GM19455 (cell line): Measurements from ENCODE around the gene FAM25A.
A peak's percentile ranks its signal among the peaks of the same experiment; 100 is the strongest.
"Not testable (repeated sequence)": the region's sequence is repeated elsewhere in the genome, so short reads cannot be mapped to it uniquely, and the experiment has no call there.

Experiments
- ATAC-seq: cut with Tn5 transposase; IDR thresholded peaks from one replicate; pipeline ENCODE4 v1.9.1; 2021; ENCODE audit not compliant: unreplicated experiment

Gene FAM25A

DNA sequence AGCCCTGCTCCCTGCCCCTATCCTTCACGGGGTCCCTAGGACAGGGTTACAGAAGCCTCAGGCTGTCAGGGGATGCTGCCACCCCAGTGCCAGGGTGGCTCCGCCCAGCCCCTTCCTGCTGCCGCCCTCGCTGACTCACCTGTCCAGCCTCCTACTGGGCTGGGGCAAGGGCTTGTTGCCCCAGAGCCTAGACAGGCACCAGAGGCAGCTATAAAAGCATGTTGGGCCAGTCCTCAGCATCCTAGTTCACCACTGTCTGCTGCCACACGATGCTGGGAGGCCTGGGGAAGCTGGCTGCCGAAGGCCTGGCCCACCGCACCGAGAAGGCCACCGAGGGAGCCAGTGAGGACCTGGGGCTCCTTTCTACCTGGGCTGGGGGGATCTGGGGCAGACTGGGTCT is at the start of gene FAM25A:
Gene FAM25A (plus strand): TSS at position 239 of the 400 bp plus-strand sequence. CDS start 31 bp downstream, at position 270.
- not testable (repeated sequence) for ATAC-seq

DNA sequence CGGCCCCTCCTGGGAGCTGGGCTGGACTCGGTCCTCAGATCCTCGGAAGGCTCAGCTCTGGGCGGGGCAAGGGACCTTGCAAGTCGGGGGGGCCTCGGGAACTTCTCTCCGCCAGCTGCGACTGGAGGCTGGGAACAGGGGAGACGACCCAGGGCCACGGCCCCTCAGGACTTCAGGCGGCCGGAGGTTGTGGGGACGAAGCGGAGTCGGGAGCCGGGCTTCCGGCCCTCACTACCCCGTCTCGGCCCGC is 49.2 kb upstream of the FAM25A start:
- ATAC-seq = no peak

DNA sequence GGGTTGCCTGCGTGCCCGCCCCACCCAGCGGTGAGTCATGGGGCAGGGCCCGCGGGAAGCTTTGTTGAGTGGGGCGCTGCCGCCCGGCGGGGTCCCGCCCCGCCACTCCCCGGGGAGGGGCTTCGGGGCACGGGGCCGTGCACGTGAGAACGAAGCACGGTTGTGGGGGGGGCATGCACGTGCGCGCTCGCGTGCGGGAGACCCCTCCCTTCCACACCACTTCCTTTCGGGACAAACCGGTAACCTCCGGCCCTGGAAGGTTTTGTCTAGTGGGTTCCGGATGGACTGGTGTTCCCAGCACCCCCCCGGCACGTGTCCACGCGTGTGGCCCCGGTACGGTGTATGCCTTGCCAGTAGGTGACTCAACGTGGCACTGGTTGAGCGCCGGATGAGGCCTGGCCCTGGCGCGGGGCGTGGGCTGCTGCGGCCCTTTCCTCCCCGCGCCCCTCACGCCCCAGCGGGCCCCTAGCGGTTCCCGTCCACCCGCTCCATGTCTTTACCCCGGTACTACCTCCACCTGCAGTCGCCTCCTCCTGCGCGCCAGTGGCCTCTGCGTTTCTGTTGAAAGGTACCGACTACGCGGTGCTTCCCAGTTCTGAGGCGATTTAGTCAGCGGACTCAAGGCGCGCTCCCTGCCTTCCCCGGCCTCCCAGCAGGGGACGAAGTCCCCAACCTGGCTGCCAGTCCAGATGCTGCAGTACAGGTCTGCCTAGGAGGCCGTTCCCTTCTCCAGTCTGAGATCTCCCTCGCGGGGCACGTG is 48.7 kb upstream of the FAM25A start:
- ATAC-seq = peak; percentile 79

DNA sequence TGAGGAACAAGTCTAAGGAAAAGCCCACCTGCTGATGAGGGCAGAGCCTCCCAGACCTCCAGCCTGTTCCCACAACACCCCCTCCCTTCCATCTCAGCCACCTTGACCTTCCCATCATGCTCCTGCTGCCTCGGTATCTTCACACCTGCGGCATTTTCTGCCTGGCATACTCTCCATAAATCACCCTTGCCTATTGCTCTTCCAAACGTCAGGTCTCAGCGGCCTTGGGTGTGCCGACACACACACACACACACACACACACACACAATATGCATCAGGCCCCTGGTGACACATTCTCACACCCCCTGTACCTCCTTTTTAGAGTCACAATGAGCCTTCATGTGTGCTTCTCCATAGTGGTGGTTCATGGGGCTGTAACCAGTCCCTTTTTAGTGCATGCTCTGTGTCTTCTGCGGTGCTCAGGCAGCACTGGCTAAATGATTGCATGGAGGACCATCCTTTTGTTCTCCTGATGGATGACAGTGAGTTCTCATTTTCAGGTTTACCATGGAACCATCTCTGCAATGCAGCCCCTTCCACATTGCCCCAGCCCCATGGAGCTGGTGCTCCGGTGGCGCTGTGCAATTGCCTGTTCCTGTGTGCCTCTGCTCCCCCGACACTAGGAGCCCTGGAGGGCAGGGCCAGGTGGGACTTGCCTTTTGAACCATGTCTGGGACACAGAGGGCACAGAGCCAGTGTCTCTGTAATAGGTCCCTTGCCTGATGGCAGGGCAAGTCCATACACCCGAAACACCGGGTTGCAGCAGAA is 47.3 kb upstream of the FAM25A start:
- no peak for ATAC-seq

DNA sequence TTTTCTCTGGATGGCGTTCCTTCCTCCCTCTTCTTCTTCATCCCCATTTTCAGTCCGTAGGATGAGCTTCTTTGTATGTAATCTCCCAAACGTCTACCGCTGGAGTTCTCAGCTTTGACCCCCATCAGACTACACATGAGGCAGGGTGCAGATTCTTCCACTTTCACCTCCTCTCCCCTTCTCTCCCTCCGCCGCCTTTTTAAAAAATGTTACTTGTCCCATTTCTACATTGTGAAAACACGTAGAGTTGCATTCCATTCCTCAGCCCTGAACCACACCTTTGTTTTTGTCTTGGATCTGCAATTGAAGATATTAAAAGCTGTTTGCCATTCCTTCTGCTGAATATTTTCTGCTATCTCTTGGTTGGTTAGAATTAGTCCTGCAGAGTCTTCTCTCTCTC is 45.6 kb upstream of the FAM25A start:
- no peak for ATAC-seq

DNA sequence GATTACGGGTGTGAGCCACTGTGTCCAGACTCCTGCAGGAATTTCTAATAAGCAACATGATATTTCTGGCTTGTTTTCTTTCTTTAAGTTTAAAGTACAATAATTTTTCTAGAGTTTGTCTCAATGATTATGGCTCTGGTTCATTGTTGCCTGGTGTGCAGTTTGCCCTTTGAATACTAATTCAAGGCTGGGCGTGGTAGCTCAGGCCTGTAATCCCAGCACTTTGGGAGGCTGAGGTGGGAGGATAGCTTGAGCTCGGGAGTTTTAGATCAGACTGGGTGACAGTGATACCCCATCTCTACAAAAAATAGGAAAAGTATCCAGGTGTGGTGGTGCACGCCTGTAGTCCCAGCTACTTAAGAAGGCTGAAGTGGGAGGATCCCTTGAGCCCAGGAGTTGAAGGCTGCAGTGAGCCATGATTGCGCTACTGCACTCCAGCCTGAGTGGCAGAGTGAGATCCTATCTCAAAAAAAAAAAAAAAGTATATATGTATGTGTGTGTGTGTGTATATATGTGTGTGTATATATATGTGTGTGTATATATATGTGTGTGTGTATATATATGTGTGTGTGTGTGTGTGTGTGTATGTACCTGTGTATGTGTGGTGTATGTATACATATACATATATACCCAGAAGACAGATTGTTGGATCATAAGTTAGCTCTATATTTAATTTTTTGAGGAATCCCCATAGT is 43.6 kb upstream of the FAM25A start:
- ATAC-seq = no peak

DNA sequence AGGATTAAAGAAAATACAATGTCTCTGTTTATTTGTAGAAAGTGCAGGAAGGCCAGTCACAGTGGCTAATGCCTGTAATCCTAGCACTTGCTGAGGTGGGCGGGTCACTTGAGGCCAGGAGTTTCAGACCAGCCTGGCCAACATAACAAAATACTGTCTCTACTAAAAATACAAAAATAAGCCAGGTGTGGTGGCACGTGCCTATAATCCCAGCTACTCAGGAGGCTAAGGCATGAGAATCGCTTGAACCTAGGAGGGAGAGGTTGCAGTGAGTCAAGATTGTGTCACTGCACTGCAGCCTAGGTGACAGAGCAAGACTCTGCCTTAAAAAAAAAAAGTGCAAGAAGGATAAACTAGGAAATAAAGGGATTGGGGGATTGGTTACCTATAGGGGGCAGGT is 41.6 kb upstream of the FAM25A start:
- ATAC-seq = not testable (repeated sequence)

DNA sequence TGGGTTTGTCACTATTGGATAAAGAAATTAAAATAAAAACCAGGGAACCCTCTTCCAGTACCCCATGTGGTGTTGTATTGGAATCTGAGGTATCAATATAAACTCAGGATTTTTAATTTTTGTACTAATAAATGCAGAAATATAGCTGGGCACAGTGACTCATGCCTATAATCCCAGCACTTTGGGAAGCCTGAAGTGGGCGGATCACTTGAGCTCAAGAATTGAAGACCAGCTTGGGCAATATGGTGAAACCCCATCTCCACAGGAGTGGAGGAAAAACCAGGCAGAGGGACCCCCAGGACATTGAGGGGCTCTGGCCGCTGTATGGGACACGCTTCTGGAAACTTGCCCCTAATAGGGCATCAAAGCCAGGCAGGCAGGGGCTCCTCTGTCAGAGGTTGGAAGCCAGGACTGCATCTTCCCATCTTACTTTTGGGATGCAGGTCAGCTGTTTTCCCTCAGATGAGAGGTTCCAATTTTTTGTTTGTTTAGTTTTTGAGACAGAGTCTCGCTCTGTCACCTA is 40.7 kb upstream of the FAM25A start:
- ATAC-seq = no peak

DNA sequence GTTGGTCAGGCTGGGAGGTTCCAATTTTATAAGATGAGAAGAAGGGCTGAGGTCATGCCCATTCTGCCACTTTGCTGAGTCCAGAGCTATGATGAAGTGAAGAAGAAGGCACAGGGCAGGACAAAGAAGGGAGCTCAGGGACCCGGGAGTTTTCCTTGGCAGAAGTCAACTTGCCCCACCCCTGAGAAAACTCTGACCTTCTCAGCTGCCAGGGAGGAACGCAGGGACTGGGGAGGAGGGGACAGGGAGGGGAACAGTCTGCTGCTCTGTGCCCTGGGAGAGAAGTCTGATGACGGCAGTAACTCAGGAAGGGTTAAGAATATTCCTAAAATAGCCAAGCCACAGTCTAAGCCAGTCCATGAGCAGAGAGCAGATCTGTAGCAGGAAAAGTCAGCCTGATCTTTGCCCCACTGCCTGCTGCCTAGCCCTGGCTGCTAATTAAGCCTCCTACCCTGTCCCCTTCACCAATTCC is 40.1 kb upstream of the FAM25A start:
- no peak for ATAC-seq

DNA sequence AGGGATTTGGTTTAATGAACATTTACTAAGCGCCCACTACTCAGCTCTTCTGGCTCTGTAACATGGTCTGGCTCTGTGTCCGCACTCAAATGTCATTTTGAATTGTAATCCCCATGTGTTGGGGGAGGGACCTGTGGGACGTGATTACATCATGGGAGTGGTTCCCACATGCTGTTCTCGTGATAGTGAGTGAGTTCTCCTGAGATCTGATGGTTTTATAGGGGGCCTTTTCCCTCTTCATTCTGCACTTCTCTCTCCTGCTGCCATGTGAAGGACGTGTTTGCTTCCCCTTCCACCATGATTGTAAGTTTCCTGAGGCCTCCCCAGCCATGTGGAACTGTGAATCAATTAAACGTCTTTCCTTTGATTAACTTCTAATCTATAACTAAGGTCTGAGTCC is 39.1 kb upstream of the FAM25A start:
- not testable (repeated sequence) for ATAC-seq

DNA sequence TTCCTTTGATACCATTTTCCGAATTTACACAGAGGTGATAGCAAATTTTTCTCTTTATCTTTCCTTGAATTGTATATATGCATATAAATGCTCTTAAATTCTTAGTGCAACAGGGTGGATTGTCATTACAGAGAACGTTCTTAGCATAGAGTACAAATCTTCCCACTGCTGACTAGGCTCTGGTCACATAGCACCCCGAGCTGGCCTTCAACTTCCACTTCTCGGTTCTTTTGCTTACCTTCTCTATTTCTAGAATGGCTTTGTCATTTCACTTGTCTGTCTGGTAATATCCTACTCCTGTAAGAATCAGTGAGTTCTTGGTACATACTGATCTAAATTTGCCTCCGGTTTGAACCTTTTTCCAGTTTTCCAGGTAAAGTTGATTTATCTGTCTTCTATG is 38.4 kb upstream of the FAM25A start:
- ATAC-seq = no peak

DNA sequence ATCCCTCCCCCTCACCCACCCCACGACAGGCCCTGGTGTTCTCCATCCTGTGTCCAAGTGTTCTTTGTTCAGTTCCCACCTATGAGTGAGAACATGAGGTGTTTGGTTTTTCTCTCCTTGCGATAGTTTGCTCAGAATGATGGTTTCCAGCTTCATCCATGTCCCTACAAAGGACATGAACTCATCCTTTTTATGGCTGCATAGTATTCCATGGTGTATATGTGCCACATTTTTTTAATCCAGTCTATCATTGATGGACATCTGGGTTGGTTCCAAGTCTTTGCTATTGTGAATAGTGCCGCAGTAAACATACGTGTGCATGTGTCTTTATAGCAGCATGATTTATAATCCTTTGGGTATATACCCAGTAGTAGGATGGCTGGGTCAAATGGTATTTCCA is 35.6 kb upstream of the FAM25A start:
- ATAC-seq = not testable (repeated sequence)

DNA sequence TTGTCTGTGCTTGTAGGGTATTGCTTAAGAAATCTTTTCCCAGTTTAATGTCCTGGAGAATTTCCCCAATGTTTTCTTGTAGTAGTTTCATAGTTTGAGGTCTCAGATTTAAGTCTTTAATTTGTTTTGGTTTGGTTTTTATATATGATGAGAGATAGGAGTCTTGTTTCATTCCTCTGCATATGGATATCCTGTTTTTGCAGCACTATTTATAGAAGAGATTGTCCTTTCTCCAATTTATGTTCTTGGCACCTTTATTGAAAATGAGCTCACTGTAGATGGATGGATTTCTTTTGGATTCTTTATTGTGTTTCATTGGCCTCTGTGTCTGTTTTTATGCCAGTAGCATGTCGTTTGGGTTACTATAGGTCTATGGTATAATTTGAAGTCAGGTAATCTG is 31.6 kb upstream of the FAM25A start:
- ATAC-seq = no peak

DNA sequence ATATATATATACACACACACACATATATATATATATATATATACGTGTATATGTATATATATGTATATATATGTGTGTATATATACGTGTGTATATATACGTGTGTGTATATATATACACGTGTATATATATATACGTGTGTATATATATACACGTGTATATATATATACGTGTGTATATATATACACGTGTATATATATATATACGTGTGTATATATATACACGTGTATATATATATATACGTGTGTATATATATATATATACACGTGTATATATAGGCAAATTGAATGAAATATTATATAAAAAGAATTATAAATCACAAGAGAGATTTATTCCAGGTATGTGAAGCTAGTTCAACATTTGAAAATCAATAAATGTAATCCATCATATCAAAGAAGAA is 28.7 kb upstream of the FAM25A start:
- not testable (repeated sequence) for ATAC-seq

DNA sequence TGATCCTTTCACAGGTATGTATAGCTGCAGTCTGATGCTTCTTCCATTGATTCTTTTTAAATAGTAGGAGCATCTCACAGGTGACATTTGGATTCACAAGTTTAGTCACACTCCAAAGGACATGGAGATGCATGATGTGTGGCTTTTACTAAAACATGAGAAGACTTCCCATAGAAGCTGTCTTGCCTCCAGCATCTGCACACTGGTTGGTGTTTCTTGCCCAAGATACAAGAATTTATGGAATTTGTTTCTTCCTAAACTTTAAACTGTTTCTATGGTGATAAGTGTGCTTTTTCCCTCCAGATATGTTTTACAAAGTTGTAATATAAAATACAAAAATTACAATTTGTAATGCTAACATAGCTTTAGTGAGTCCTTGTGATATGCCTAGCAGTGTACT is 27.6 kb upstream of the FAM25A start:
- ATAC-seq = no peak

DNA sequence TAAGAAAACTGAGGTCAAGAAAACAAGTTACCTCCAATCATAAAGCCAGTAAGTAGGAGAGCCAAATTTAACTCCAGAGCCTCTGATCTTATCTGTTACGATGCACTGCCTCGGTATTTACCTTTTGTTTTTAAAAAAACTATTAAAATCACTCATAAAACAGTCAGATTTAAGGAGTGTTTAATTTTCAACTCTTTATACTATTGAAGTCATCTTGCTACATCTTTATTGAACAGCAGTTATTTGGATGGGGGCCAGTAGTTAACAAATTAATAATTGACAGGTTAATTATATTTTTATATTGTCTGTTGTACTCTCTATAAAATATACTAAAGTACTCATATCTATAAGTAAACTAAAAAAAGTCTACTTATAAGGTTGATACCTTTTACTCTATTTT is 27.2 kb upstream of the FAM25A start:
- no peak for ATAC-seq

DNA sequence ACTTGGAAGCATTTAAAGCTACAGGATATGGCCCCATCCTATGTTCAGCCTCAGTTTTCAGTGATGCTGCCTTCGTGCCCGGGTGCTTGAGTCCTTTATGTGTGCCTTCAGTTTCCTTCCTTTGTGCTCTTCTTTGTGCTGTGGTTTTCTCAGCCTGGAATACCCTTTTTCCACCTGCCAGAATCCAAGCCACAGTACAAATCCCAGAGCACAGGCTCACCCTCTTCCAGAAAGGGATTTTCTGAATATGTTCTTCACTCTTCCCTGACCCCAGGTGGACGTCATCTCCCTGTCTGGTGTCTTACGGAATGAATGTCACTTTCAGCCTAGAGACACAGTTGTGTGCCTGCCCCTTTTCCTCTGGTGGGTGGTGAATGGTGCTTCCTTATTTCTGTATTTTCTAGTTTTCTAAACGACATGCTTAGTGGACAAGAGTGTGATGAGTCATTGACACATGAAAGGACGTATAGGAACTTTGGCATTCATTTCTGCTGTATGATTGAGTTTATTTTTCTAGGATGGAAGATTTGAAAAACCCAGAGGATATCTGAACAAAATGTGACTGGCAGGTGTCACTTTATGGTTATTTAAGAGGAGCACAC is 20.2 kb upstream of the FAM25A start:
- not testable (repeated sequence) for ATAC-seq

DNA sequence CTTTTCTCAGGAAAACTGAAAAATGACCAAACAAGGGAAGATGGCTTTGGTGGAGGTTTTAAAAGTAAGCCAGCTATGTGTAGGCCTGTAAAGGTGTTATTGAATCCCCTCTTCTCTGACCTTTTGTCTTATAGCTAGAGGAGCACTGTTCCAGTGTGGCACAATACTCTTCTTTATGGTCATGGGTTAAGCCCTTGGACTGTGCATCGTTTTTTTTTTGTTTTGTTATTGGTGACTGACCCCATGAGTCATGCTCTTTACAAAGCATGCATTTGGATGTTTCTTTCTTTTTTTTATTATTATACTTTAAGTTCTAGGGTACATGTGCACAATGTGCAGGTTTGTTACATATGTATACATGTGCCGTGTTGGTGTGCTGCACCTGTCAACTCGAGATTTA is 19.6 kb upstream of the FAM25A start:
- ATAC-seq = no peak

DNA sequence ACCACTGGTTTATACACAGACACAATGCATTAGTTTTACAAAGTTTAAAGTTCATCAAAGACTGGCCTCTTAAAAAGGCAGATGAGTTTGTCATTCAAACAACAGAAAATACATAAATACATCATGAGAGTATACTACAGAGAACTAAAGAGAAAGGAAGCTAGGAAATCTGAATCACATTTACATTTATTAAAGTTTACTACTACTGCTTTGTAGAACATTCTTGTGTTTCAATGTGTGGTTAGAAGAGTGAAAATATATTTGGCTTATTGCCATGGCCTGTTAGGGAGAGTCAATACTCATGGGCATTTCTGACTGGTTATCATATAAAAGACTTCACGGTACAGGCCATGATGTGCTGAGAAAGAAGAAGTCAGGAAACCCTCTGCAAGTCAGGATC is 13.0 kb upstream of the FAM25A start:
- ATAC-seq = not testable (repeated sequence)

DNA sequence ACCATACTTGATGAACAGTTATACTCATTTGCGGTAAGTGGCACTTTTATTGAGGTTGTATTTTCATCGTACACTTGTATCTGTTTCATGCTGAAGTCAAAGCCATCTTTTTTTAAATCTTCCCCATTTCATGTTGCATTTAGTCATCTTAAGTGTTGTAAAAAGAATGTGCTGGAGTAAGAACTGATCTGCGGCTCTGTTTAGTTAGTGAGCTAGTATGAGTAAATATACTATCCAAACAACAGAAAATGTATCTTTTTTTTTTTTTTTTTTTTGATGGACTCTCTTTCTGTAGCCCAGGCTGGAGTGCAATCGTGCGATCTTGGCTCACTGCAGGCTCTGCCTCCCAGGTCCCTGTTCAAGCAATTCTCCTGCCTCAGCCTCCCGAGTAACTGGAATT is 12.4 kb upstream of the FAM25A start:
- not testable (repeated sequence) for ATAC-seq

DNA sequence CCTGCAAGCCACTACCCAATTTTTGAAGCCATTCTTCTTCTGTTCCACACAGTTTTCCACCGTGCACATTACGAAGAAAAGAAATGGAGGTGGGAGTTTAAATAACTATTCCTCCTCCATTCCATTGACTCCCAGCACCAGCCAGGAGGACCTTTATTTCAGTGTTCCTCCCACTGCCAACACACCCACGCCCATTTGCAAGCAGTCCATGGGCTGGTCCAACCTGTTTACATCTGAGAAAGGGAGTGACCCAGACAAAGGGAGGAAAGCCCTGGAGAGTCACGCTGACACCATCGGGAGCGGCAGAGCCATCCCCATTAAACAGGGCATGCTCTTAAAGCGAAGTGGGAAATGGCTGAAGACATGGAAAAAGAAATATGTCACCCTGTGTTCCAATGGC is 11.8 kb upstream of the FAM25A start:
- ATAC-seq = not testable (repeated sequence)
